8988T (cell line): ENCODE measurements around the gene B4GALT7.
"Not testable (repeated sequence)": the region's sequence is repeated elsewhere in the genome, so short reads cannot be mapped to it uniquely, and the experiment has no call there.

Source experiments
- DNase-seq: peaks from one replicate; pipeline ENCODE4 v3.0.0; 2011

B4GALT7 gene

DNA sequence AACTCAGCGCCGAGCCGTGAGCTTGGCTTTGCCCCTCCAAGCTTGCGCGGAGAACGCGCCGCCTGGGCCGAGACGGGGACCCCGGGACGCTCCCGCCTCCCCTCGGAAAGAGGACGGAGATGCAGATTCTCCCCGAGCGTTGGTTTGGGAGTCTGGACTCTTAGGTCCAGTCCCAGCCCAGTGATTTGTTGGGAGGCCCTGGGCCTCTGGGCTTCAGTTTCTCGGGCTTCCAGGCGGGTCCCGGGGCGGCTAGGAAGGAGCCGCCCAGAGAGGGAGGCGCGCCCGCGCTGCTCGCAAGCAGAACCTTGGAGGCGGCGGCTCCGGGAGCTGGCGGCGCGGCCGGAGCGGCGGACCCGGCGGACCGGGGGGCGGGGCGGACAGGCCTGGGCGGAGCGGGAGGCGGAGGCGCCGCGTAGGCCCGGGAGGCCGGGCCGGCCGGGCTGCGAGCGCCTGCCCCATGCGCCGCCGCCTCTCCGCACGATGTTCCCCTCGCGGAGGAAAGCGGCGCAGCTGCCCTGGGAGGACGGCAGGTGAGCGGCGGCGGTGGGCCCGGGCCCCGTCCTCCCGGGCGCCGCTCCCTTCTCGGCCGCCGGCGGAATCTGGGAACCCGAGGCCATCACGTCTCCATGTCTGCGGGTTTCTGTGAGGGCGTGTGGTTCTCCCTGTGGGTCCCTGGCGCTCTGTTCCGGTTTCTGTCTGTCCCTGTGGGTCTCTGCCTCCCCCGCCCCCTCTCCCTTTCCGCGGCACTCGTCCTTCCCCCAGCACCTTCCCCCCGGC lies at the start of gene B4GALT7:
Gene B4GALT7 (plus strand): TSS at position 402 of the 777 bp plus-strand sequence. CDS start 79 bp downstream, at position 481.
- peak; percentile 78 for DNase-seq

DNA sequence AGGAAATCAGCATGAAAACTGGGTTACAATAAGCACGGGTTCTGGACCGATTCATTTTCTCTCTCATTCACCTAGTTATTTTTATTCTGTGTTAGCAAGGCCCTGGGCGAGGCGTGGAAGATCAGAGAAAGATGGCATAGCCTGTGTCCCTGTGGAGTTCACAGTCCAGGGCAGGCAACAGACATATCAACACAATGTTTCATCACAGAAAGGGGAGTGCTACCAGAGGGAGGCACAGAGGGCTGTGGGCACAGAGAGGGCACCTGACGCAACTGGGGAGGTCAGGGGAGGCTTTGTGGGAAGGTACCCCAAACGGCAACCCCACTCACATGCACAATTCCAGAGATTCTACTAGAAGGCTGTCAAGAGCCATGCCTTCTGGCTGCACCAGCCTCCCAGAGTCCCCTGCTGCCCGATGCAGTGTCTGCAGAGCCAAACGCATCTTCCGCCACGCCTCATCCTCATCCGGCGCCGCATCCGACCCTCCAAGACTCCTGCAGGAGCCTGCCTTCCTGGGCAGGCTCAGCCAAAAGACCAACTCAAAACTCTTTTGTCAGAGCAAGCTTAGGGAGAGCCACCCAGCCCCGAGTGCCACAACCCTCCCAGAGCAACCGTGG lies 47.0 kb upstream of the B4GALT7 start:
- peak; percentile 75 for DNase-seq

DNA sequence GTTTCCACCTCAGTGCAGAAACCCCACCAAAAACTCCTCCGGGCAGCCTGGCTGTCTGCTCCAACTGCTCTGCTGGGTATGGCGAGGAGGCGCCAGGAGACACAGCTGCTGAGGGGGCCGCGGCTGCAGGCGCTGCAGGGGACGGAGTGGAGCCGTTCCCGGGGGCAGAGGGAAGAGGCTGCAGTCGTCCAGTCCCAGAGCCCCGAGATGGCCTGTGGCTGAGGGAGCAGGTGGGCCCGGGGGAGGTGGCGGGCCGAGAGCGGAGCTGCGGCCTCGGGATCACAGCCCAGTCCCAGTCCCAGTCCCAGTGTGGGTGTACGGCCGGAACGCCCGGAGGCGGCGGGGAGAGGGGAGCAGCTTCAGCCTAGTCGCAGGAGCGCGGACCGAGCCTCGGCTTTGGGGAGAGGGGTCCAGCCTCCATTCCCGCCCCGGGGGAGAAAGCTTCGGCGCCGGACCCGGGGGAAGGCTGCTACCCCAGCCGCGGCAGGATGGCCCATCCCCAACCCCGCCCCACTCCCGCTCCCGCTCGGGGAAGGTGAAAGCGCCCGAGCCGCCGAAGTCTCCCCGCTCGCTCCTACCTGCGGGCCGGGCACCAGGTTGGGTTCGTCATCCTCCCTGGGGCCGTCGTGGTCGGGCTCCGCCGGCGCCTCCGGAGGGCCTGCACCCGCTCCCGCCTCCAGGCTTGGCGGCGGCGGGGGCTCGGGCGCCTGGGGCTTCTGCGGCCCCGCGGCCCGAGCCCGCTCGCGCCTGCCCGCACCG lies 46.1 kb upstream of the B4GALT7 start:
- DNase-seq = peak; percentile 94

DNA sequence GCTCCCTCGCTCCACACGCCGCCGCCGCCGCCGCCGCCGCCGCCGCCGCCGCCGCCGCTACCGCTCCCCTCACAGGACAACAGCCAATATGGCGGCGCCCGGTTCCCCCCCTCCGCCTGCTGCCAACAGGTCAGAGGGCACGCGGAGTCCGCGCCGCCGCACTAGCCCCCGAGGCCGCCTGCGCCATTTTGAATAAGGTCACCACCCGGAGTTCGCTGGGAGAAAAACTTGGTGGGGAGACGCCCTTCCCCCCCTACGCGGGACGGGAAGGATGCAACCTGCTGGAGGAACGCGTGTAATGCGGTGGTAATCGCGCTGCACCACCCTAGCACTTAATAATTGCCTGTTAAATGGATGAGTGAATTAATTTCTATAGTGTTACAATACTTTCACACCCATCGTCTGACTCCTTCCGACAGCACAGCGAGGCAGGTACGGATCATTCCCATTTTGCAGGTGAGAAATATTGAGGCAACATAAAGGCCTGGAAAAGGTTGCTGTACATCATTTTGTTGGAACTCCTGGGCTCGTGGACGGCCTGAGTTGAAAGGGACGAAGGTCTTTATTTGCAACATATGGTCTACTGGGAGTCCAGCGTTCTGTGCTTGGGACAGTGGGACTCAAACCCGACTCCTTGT lies 45.3 kb upstream of the B4GALT7 start, which contains the start of gene FAM193B:
Gene FAM193B (minus strand): TSS at position 90 of the 638 bp plus-strand sequence. CDS start 105 bp downstream, outside the sequence.
- DNase-seq = peak; percentile 100

GRCh38 chr5:177555228-177555627 lies 44.7 kb upstream of the B4GALT7 start:
- DNase-seq = no peak

DNA sequence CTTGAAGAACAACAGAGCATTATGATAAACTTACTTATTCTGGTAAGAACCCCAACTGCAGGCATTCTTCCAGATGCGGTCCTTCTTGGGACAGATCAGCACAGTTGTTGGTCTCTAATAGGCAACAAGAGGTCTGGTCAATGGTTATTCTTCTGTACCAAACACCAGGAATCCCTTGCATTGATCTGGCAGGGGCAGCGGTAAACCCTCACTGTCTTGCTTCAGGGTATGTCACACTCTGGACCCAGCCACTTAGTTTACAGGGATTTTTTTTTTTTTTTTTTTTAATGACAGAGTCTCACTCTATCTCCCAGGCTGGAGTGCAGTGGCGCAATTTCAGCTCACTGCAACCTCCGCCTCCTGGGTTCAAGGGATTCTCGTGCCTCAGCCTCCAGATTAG lies 44.3 kb upstream of the B4GALT7 start:
- no peak for DNase-seq

- DNase-seq = no peak
Observed at GRCh38 chr5:177557041-177557647, 42.8 kb upstream of the B4GALT7 start.

DNA sequence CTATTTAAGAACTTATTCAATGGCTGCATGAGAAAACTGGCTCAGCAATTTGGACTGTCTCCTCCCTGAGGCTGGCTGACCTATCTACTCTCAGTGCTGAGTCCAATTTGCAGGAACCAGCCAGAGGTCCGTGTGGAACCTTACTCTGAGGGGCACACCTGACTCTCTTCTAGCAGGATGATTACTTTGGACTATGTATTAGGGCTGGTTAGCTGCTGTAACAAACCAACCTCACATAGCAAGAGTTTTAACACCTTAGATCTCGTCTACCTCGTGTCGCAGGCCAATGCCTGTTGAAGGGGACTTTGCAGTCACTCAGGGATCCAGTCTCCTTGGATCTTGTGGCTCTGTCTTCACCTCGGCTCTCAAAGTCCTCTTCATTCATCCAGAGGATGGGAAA lies 42.1 kb upstream of the B4GALT7 start:
- no peak for DNase-seq

DNA sequence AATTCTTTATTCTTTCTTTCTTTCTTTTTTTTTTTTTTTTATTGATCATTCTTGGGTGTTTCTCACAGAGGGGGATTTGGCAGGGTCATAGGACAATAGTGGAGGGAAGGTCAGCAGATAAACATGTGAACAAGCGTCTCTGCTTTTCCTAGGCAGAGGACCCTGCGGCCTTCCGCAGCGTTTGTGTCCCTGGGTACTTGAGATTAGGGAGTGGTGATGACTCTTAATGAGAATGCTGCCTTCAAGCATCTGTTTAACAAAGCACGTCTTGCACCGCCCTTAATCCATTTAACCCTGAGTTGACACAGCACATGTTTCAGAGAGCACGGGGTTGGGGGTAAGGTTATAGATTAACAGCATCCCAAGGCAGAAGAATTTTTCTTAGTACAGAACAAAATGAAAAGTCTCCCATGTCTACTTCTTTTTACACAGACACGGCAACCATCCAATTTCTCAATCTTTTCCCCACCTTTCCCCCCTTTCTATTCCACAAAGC lies 40.4 kb upstream of the B4GALT7 start:
- not testable (repeated sequence) for DNase-seq

DNA sequence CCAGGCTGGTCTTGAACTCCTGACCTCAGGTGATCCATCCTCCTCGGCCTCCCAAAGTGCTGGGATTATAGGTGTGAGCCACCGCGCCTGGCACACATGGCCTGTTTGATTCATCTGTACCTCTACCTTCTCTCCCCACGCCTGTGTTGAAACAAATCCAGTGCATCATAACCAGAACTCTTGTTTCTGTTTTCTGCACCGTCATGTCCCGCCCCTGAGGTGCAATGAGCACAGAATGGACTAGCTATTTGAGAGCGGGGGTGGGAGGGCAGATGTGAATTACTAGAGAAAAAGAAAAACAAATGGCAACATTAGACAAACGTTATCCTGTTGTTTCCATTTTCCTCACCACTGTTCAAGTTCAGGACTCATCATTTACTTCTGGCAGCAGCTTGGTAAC lies 34.9 kb upstream of the B4GALT7 start:
- no peak for DNase-seq

DNA sequence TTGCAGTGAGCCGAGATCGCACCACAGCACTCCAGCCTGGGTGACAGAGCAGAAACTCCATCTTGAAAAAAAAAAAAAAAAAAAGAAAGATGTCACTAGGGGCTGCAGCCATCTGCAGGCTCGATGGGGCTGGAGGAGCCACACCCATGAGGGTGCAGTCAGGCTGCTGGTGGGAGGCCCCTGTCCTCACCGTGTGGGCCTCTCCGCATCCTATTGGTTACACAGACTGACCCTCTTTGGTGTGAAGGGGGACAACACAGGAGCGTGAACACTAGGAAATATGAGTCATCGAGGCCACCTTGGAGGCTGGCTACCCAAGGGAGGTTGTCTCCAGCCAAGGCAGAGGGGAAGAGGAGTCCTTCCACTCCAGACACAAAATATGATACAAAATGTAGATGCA lies 31.6 kb upstream of the B4GALT7 start:
- no peak for DNase-seq

- no peak for DNase-seq
Observed at GRCh38 chr5:177569894-177570293, 30.0 kb upstream of the B4GALT7 start.

- DNase-seq = no peak
Observed at GRCh38 chr5:177575488-177575887, 24.4 kb upstream of the B4GALT7 start.

DNA sequence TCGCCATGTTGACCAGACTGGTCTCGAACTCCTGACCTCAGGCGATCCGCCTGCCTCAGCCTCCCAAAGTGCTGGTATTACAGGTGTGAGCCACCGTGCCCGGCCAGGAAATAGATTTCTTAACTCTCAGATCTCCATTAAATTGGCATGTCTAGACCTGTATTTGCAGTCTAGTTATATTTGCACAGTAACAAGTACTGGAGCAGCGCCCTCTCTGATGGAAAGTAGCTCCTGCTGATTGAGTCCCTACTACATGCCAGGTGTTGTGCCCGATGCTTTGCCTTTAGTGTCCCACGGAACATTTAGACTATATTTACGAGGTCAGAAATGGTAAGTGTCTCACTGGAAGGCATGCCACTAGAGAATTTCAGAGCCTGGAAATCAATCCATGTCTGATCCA lies 23.8 kb upstream of the B4GALT7 start:
- no peak for DNase-seq

GRCh38 chr5:177578316-177578715 lies 21.6 kb upstream of the B4GALT7 start:
- DNase-seq = no peak

DNA sequence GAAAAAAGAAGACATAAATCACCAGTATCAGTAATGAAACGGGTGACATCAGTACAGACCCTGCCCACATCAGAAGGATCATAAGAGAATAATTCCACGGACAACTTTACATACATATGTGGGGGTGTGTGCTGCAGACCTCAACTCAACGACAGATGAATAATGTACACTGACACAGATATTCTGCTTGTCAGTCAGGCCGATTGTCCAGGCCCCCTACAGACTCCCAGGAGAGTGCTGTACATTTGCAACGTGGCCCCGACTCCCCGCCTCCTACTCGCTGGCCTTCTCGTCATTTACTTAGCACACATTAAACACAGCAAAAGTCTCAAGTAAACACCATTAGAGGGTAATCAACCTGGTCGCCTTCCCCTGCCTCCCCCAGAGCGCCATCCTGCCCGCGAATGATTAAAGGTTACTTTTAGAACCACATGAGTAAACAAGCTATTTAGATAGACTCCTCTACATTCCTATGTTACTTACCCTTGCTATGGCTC lies 11.5 kb upstream of the B4GALT7 start:
- no peak for DNase-seq

DNA sequence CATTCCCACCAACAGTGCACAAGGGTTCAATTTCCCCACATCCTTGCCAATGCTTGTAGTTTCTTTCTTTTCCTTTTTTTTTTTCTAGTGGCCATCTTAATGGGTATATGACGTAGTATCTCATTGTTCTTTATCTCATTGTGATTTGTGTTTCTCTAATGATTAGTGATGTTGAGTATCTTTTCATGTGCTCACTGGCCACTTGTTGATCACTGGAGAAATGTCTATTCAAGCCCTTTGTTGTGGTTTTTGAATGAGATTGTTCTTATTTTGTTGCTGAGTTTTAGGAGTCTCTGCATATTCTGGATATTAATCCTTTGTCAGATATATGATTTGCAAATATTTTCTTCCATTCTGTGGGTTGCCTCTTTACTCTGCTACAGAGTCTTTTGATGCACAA lies 9.5 kb upstream of the B4GALT7 start:
- DNase-seq = no peak

DNA sequence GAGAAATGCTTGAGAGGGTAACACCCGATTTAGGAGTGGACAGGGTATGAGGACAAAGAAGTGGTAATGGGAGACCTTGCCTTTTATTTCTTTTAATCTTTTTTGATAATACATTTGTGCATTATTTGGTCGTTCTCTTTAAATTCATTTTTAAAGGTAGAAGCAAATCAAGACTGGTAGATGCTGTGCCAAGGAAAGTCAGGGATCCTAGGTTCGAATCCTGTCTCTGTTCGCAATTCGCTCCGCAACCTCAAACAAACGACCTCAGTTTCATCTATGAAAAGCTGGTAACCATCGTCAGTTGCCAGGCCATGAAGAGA lies 8.3 kb upstream of the B4GALT7 start:
- DNase-seq = no peak

GRCh38 chr5:177592010-177592834 lies 7.7 kb upstream of the B4GALT7 start, which contains the start of gene TMED9:
Gene TMED9, plus strand, starts transcription at chr5:177592203. Its CDS starts 12 bp downstream, at chr5:177592215.
- DNase-seq = peak; percentile 84

GRCh38 chr5:177592905-177593304 lies 7.0 kb upstream of the B4GALT7 start:
- no peak for DNase-seq

GRCh38 chr5:177593511-177593910 lies 6.4 kb upstream of the B4GALT7 start:
- DNase-seq = no peak
